Activated T-cell treated with anti-CD3 and anti-CD28 coated beads, Interleukin-2, amount 50 U/mL, for 4 hours (primary cell): ENCODE results near the gene C9orf43. TPM values are rescaled to one million over a fixed set of nuclear protein-coding genes. Genes with fewer than 3 reads are reported as not detected.

Source experiments
- ATAC-seq, 2 donors: fragments of 200-7000 bp; cut with Tn5 transposase; one replicate each; pipeline ENCODE4 v1.10.0; 2021
- DNase-seq: peaks from one replicate; pipeline ENCODE4 v3.0.0-alpha.2; 2020
- H3K27me3 Mint-ChIP-seq: one replicate; pipeline ENCODE4 v1.8.0; 2021; ENCODE audit warnings: low read depth, mixed read lengths
- H3K36me3 Mint-ChIP-seq: one replicate; pipeline ENCODE4 v1.8.0; 2022; ENCODE audit warnings: mixed read lengths; ENCODE audit not compliant: insufficient read depth
- H3K4me1 Mint-ChIP-seq: one replicate; pipeline ENCODE4 v1.8.0; 2021; ENCODE audit warnings: low read depth, mixed read lengths
- H3K4me3 Mint-ChIP-seq: one replicate; pipeline ENCODE4 v1.8.0; 2021; ENCODE audit warnings: mild to moderate bottlenecking, moderate library complexity, mixed read lengths
- H3K9me3 Mint-ChIP-seq: one replicate; pipeline ENCODE4 v1.8.0; 2021; ENCODE audit warnings: mixed read lengths
- total RNA-seq, 3 donors: library from RNA; stranded (reverse); gene quantifications; one replicate each; pipeline ENCODE4 v1.2.1, GENCODE V29; 2021

The C9orf43 gene
- total RNA-seq, 3 donors from 2014 or later = 0.57 to 1.4 (median 1.1) TPM

- no peaks in the 10 kb centered on the region for H3K36me3 Mint-ChIP-seq
These were observed 66.0 kb downstream of the C9orf43 start for GRCh38 chr9:113476511-113476916.

DNA sequence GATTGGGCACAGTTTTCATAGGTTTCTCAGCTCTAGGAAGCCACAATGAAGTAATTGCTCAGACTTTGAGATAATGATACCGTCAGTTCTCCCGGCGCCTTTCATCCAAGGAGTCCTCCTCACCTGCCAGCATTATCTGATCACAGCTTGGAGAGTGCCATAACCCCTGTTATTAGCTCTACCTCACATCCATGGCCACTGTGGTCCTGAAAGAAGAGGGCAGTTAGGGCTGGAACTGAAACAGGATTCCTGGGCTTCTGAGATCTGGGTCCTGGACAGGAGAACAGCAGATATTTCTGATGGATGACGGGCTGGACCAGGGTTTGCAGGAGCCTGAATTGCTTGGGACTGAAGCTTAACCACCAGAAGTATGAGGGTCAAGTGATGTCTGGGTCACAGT is 66.5 kb downstream of the C9orf43 start:
- H3K36me3 Mint-ChIP-seq = no peaks in the 10 kb centered on the region
- peaks cover 13% of the 10 kb centered on the region for H3K4me1 Mint-ChIP-seq
- H3K27me3 Mint-ChIP-seq = no peaks in the 10 kb centered on the region
- H3K4me3 Mint-ChIP-seq = no peak overlapping the region
- ATAC-seq (no peak), DNase-seq (no peak)
- no peaks in the 10 kb centered on the region for H3K9me3 Mint-ChIP-seq

More at GRCh38 chr9:113476511-113476916, 66.0 kb downstream of the C9orf43 start:
- peaks cover 13% of the 10 kb centered on the region for H3K4me1 Mint-ChIP-seq
- no peaks in the 10 kb centered on the region for H3K9me3 Mint-ChIP-seq
- no peaks in the 10 kb centered on the region for H3K27me3 Mint-ChIP-seq
- H3K4me3 Mint-ChIP-seq = no peak overlapping the region
- DNase-seq = no peak
- no peak for ATAC-seq

GRCh38 chr9:113477661-113478060 is 67.1 kb downstream of the C9orf43 start:
- H3K9me3 Mint-ChIP-seq = no peaks in the 10 kb centered on the region
- DNase-seq (no peak), ATAC-seq (no peak)
- H3K4me1 Mint-ChIP-seq = peaks cover 13% of the 10 kb centered on the region
- H3K36me3 Mint-ChIP-seq = no peaks in the 10 kb centered on the region
- H3K27me3 Mint-ChIP-seq = no peaks in the 10 kb centered on the region
- H3K4me3 Mint-ChIP-seq = no peak overlapping the region

- H3K36me3 Mint-ChIP-seq = no peaks in the 10 kb centered on the region
- peaks cover 13% of the 10 kb centered on the region for H3K4me1 Mint-ChIP-seq
- no peak overlapping the region for H3K4me3 Mint-ChIP-seq
- no peaks in the 10 kb centered on the region for H3K27me3 Mint-ChIP-seq
- peak in 1 of 2 donors; percentile 21 for ATAC-seq
- H3K9me3 Mint-ChIP-seq = no peaks in the 10 kb centered on the region
- no peak for DNase-seq
These were observed 68.7 kb downstream of the C9orf43 start for GRCh38 chr9:113479174-113479621.

Other genes with a start within 250 kb of the C9orf43 start
- gene FKBP15, start 189.5 kb upstream of the C9orf43 start, total RNA-seq = 10 to 100 TPM; 23.8 to 25.9 (median 24.2) TPM
- 10 to 100 TPM in 2 of 3 donors, 1 to 10 TPM in 1; 9.8 to 14.5 (median 14.2) TPM for gene SLC31A1, start 189.2 kb upstream of the C9orf43 start, total RNA-seq
- gene CDC26, start 135.2 kb upstream of the C9orf43 start, total RNA-seq = 10 to 100 TPM; 53.7 to 64.8 (median 60.3) TPM
- gene PRPF4, start 135.1 kb upstream of the C9orf43 start, total RNA-seq = 10 to 100 TPM; 63.8 to 70.8 (median 65.1) TPM
- gene RNF183, start 107.4 kb upstream of the C9orf43 start, total RNA-seq = under 1 TPM in 1 of 3 donors, not detected in 2; 0.37 TPM
- 1 to 10 TPM in 1 of 3 donors, under 1 TPM in 2; 0.48 to 1.4 (median 0.73) TPM for gene WDR31, start 70.5 kb upstream of the C9orf43 start, total RNA-seq
- 1 to 10 TPM in 1 of 3 donors, under 1 TPM in 2; 0.60 to 1.8 (median 0.87) TPM for gene BSPRY, start 61.2 kb upstream of the C9orf43 start, total RNA-seq
- gene HDHD3, start 33.8 kb upstream of the C9orf43 start, total RNA-seq = 10 to 100 TPM in 2 of 3 donors, 1 to 10 TPM in 1; 7.1 to 14.4 (median 12.7) TPM
- 10 to 100 TPM; 17.9 to 18.4 (median 18.2) TPM for gene ALAD, start 9.5 kb upstream of the C9orf43 start, total RNA-seq
- gene POLE3, start 72 bp upstream of the C9orf43 start, total RNA-seq = 100 to 1,000 TPM in 2 of 3 donors, 10 to 100 TPM in 1; 97.5 to 111 (median 106) TPM
- 10 to 100 TPM; 51.4 to 65.9 (median 63.5) TPM for gene RGS3, start 53.0 kb downstream of the C9orf43 start, total RNA-seq